ENCODE data around the gene IMPA2.

GRCh38 chr18:11977153-11977466, 4.2 kb upstream of the IMPA2 start:
- TF ChIP-seq CTCF (IDR thresholded peaks at IDR 0.05; ENCODE audit: insufficient read depth, low read length, poor library complexity, severe bottlenecking) (no peak), EZH2phosphoT487 (conservative IDR thresholded peaks at IDR 0.05; ENCODE audit: low read length) (no peak)

All from SU-DHL-6 (cell line).